SHP77 treated with DMSO at 0.1 percent for 48 hours (cell line): ENCODE measurements around the gene GPR158.

Experiments
- DNase-seq: peaks from one replicate; lab custom pipeline; 2025; lab: John Stamatoyannopoulos, UW

Gene GPR158

DNA sequence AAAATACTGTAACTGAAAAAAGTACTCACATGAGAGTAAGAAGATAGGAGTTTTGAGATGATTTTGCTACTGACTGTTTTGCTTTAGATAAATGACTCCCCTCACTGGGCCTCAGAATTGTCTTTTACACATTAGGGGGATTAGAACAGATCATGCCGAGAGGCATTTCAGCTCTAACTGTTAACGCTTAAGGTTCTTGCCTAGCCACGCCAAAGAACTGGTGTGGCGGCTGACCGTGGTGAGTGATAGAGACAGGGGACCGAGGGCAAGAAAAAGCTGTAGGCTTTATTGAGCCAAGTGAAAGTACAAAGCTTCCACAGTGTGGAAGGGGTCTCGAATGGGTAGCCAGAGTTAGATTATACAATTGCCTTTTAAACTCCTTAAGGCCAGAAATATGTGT lies 390.8 kb downstream of the GPR158 start:
- DNase-seq = no peak

DNA sequence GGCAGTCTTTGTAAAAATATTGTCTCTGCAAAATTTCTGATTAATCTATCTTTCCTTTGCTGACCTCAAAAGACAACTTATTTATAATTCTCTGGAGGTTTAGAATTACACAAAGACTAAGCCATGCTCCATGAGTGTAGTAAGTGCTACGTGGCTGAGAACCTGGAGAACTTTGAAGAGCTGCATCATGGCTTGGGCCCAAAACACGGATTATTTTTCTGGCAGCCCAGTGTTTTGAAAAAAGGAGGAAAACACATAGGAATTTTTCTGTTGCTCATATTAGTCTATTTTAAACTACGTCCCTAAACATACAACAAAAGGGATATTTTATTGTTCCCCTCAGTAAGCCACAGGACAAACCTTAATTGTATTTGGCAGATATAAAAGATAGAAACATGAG lies 398.5 kb downstream of the GPR158 start:
- no peak for DNase-seq

DNA sequence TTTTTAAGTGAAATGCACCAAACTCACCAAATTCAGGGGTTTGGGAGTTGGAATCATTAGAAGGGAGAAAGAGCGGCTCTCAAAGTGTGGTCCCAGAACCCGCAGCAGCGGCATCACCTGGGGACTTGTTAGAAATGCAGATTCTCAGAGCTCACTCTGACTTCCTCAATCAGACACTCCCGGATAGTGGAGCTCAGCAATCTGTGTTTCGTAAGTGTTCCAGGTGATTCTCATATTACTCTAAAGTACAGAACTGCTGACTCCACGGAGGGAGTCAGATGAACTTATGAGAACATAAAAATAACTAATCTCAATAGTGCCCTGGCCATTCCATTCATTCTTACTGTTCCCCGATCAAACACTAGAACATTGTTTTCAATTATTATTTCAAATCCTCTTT lies 400.5 kb downstream of the GPR158 start:
- DNase-seq = no peak

DNA sequence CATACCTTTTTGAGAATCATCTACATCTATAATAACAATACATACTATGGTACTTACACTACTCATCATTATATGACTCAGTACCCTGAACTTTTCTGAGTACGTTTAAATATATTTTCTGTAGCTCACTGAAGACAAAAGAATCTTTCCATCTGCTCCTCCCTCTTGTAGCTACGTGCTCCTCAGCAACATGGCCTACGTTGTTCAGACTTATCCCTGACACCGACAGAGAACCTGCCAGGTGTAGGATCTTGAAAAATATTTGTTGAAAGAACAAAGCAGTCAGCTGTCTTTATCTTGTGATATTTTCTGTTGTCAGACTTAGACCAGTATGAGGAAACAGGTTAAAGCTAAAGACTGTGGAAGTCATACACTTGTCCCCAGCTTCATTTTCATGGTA lies 403.3 kb downstream of the GPR158 start:
- DNase-seq = no peak

DNA sequence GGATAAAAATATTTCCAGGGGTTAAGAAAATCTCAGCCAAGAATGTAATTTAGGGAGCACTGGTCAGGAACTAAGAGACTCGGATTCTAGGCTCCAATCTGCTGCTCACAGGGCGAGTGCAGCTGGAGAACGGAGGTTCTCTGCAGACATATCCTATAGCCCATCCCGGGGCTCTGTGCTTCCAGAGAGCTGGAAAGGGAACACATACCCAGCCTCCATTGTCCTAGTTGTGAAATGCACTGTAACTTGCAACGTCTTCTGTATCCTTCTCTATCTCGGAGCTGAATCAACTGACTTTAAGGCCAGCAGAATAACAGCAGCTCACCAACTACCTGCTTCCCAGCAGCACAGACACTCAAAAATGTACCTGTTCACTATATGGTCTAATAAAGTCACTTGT lies 408.2 kb downstream of the GPR158 start:
- no peak for DNase-seq

DNA sequence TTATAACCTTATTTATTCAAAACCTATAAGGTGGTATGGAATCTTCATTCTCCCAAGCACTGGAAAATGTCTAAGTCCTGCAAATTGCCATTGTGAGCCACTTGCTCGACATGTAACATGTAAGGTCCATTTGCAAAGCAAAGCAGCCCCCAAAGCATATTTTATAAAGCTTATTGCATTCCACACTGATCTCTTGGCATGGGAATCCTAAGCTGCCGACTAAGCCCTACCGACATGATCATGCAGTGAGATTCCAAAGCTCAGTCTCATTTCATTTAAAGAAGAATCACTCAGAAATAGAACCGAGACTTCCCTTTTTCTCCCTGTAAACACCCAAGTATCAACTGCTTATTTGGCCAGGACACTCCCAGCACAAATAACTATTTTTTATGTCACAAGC lies 425.9 kb downstream of the GPR158 start:
- no peak for DNase-seq

DNA sequence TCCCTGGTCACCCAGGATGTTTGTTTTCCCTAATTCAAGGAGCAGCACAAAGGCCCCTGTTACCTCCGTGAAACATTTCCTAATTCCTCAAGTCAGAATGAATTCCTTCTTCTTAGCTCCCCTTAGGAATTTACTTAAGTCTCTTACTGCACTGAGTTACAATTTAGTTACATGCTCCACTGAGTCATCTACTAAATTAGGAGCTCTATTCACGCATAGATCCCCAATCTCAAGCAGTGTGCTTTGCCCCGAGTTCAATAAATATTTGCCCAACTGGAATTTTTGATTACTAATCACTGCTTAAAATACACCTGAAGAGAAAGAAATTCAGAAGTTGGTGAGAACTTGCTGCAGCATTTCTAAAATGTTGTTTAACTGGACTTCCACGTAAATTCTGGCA lies 429.8 kb downstream of the GPR158 start:
- DNase-seq = no peak

DNA sequence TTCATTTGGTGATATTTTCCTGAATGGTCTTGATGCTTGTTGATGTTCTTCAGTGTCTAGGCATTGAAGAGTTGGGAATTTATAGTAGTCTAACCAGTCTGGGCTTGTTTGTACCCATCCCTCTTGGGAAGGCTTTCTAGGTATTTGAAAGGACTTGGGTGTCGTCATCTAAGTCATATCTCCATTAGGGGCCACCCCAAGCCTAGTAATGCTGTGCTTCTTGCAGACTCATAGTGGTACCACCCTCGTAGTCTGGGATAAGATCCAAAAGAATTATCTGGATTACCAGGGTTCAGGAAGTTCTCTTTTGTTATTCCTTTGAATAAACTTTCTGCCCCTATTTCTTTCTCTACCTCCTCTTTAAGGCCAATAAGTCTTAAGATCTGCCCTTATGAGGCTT lies 439.9 kb downstream of the GPR158 start:
- no peak for DNase-seq

DNA sequence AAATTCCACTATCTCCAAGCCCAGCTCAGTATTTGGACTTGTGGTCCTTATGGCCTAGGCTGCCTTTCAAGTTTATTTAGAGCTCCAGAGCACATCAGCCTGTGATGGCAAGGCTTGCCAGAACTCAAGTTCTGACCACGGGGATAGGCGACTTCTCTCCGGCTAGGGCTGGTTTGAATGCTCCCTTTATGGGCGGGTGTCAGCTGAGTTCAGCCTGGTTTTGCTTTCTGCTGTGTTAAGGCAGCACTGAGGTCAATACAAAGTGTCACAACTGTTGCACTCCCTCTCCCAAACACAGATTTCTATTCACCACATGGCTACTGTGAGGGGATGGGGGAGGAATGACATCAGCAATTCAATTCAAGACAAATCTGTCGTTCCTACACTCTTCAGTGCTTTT lies 441.1 kb downstream of the GPR158 start:
- DNase-seq = no peak

DNA sequence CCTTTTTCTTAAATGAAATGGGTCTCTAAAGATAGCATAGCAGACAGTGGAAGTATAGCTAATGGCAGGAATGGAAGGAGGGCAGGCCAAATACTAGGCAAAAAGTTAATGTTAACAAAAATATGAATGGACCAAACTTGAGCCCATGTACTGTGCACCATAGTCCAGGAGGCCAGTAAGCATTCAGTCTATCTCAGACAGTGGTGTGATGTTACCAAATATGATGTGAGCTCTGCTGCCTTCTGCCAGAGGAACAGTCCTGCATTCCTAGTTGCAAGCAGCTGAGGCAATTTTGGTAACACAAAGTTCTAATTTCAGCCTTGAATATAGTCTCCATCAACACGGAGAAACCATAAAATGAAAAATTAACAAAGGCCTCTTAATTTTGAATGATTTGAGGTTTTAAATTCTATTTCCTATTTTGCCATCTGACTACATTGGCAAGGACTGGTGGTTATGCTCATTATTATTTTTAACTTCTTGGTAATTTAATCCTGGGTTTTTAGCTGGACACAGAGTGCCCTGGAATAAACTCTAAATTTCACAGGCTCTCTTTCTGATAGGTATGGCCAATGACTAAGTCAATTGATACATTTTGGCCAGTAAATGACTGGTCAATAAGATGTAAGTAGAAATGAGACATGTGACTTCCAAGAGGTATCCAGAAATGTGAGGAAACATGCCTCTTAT lies 442.2 kb downstream of the GPR158 start:
- DNase-seq = no peak

DNA sequence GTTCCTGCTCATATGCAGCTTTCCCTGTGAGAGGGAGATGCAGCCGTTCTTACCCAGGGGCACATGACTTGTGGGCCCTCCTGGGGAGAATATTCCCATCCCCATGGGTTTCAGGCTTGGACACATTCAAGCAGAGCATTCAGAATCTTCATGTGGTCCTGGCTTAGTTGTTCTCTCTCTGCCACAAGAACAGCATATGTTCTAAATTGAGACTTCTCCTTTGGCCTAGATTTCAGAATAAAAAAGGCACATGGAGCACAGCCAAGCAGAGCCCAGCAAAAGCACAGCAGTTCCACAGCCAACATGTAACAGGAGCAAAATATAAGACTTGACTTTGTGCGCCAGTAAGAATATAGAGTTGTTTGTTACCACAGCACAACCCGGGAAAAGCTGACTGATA lies 452.8 kb downstream of the GPR158 start:
- DNase-seq = no peak

DNA sequence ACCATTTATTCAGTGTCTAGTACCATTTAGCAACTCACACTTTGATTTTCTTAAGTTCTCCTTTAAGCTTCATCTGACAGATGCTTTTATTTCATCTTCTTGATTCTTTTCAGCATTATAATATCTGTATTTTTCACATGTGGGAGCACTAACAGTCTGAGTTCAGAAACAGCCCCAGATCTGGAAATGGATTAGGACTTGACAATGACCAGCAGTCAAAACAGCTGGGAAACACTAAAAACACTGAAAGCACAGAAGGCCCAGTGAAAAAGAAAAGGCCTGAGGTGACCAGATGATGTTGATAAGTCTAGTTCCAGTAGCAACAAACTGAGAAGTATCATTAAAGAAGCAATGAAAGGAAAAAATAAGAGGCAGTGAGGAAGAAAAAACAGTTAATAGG lies 454.5 kb downstream of the GPR158 start:
- no peak for DNase-seq

DNA sequence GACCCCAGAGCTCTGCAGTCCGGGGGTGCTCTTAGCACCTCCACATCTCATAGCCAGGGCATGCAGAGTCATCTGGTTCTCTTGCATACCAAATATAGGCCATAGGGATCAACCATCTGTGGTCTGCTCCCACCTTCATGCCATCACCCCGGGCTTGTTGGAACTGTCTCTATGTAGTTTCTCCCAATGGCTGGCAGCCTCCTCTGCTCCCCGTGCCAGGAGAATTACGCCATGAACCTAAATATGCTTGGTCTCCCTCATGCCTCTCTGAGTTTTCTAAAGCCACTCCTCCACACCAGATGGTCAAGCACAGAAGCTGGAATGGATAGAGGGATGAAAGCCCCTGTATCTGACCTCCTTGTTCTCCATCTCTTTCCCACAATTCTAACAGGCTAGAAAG lies 456.7 kb downstream of the GPR158 start:
- DNase-seq = no peak

DNA sequence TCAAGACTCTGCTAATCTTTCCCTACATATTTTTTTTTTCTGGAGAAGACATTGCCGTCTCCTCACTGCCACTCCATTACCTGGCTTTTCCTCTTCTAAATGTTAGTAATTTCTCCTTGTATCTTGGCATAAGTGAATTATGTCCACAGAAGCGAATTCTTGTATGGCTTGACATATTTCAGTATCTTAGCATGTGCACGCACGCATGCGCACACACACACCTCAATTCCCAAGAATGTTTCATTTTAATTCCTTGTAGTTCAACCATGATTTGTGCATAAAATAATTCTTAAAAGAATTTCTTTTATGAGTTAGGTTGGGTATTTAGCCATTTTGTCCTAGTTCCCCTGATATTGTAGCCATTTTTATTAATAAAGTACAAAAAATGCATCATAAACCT lies 458.0 kb downstream of the GPR158 start:
- DNase-seq = no peak

DNA sequence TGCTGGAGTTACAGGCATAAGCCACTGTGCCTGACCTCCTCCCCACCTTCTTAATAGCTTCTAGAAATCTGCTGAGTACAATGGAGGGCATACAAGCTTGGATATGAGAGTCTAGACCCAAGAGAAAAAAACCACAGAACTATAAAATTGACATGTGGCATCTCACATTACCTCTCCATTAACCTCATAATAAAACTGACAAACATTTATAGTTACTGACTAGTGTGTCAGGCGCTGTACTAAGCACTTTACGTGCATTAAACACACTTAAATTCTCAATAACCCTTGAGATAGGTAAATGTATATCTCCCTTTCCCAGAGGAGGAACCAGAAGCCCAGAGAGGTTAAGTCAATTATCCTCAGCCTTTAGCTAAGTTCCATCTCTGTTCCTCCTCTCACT lies 458.7 kb downstream of the GPR158 start:
- DNase-seq = no peak

DNA sequence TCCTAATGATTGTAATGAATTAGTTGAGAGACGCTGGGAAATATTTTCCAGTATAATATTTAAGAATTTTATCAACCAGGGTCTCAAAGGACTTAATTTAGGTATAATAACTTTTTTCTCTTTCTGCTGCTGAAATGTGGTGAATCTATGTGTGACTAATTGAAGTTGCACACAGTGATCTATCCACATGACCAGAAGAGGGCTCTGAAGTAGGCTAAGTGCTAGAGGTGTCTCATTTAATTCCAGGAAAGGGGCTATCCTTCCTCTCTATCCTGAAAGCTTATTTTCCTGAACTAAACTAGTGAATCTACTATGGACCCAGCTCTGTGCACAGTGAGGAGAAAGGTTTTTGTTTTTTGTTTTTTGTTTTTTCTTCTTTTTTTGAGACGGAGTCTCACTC lies 464.8 kb downstream of the GPR158 start:
- no peak for DNase-seq

DNA sequence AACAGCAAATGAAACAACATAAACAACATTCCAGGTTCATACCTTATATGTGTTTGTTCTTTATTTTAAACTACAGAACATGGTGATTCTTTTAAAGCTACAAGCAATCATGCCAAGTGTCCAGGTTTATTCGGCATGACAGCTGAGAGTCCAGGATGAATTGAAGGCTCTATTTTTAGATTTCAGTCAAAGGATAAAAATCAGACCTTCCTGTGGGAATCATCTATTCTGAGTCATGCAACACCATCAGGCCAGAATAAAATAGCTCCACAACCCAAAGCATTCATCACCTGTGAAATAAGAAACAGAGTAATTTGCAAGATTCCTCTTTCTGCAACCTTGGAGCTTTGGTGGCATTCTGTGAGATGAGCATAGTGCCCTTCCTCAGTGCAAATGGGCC lies 466.8 kb downstream of the GPR158 start:
- no peak for DNase-seq

DNA sequence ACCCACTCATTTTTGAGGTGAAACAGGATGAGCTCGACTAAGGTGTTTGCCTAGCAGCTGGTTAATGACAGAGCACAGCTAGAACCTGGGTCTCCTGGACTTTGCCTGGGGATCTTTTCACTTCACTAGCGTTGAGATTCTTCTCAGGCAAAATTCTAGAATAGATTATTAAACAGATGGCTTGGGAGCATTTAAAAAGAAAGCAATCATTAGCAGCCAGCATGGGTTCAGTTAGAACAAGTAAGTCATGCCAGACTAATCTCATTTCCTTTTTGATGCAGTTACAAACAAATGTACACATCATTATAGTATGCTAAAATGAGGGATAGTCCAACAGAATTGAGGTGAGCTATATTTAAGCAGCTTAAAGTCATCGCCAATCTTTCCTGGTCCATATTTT lies 467.9 kb downstream of the GPR158 start:
- no peak for DNase-seq

DNA sequence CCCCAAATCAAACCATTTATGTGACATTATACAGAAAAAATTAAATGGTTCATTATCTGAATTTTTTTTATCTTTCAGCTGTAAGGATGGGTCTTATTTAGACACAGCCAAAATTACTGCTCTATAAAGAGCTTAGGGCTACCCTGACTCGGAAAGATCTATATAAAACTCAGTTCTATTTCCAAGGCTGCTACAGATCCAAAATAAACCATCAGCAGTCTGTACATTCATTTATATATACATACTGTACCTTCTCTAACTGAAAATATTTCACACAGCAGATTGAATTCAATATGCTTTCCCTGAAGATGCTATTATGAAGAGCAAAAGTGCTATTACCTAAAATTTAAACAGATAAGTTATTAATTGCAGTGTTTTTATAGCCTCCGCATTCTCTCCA lies 471.6 kb downstream of the GPR158 start:
- DNase-seq = no peak

DNA sequence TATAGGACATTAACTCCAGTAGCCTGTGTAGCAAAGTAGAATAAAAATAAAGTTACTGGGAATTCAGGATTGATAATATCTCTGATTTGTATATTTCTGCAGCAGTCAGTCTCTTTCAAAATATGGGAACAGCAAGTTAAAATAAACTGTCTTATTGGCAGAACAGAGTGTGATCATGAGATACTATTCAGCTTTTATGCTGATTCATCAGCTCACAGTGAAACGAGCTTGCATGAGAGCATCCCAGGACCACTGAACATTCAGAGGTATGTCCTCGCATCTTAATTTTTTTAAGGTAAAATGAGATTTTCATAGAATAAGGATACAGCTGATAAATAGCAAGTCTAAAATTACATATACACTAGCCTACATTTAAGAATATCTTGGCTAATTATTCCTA lies 476.7 kb downstream of the GPR158 start:
- DNase-seq = no peak
